Ishikawa (cell line): ENCODE data around the gene ZNF385D.

Experiments used
- CREB1 ChIP-seq: IDR thresholded peaks from 2 replicates; pipeline ENCODE4 v1.6.1; 2012; ENCODE audit warnings: low read depth
- EGR1 ChIP-seq: IDR thresholded peaks from 2 replicates; pipeline ENCODE4 v1.6.1; 2012
- EP300 ChIP-seq: IDR thresholded peaks from 2 replicates; pipeline ENCODE4 v1.6.1; 2012; ENCODE audit warnings: borderline replicate concordance
- FOXM1 ChIP-seq: IDR thresholded peaks from 2 replicates; pipeline ENCODE4 v1.6.1; 2012; ENCODE audit warnings: low read depth, borderline replicate concordance
- REST ChIP-seq: IDR thresholded peaks from 2 replicates; pipeline ENCODE4 v1.6.1; 2012; ENCODE audit warnings: low read depth, mild to moderate bottlenecking
- TAF1 ChIP-seq: IDR thresholded peaks from 2 replicates; pipeline ENCODE4 v1.6.1; 2012; ENCODE audit warnings: low read depth, mild to moderate bottlenecking
- TCF12 ChIP-seq: IDR thresholded peaks from 2 replicates; pipeline ENCODE4 v1.6.1; 2012; ENCODE audit warnings: low read depth
- YY1 ChIP-seq: IDR thresholded peaks from 2 replicates; pipeline ENCODE4 v1.6.1; 2012; ENCODE audit warnings: low read depth

GRCh38 chr3:21463319-21463718 lies 287.7 kb downstream of the ZNF385D start:
- TF ChIP-seq REST: no peak
- TF ChIP-seq FOXM1: no peak
- TF ChIP-seq EP300: no peak
- no peak for TF ChIP-seq CREB1
- no peak for TF ChIP-seq TCF12
- TF ChIP-seq TAF1: no peak
- no peak for TF ChIP-seq EGR1
- TF ChIP-seq YY1: no peak
